ENCODE measurements around the gene ALPL.

DNA sequence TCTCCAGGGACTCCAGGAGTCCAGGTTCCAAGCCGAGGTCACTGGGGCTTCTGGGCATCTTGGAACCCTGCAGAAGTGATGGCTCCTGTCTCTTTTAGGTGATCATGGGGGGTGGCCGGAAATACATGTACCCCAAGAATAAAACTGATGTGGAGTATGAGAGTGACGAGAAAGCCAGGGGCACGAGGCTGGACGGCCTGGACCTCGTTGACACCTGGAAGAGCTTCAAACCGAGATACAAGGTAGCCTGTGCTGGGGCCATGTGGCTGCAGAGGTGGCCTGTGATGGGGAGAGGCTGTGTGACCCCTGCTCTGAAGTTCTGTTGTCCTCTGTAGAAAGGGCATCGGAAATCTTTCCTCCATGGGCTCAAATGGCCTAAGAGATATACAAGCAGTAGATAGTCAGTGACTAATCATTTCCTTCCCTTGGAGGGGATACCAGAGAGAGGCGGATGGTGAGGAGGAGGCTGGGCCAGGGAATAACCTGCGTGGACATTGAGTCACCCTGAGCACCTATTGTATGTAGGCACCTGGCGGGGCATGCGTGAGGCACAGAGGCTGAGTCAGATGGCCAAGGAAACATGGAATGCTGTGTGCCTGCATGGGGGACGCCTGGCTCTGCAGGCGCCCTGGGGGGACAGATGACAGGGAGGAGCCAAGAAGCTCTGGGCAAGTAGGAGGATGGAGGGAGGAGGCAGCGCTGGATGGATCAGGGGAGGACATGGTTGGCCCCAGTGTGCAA is 59.0 kb downstream of the ALPL start:
- TF ChIP-seq CTCF (conservative IDR thresholded peaks at IDR 0.05; ENCODE audit: low read depth, low read length) = no peak
- TF ChIP-seq EZH2 (IDR thresholded peaks at IDR 0.05; ENCODE audit: low read length, unreplicated experiment) = no peak

Measured in PC-3 (cell line).